SK-N-SH treated with all-trans-retinoic acid at 6 μM for 48 hours (cell line): ENCODE measurements around the gene PSME1.

Experiments used
- ATAC-seq: fragments of 200-7000 bp; cut with Tn5 transposase; 3 replicates; pipeline ENCODE4 v1.9.1; 2020; ENCODE audit warnings: mild to moderate bottlenecking, moderate library complexity
- ARNTL ChIP-seq: fragments of 450-650 bp; formaldehyde crosslinking; IDR thresholded peaks from 2 replicates; pipeline ENCODE4 v1.5.0; 2020; ENCODE audit warnings: low read depth, mild to moderate bottlenecking, moderate library complexity, borderline replicate concordance
- BACH2 ChIP-seq: fragments of 250-450 bp; sonication (Bioruptor Pico); IDR thresholded peaks from 2 replicates; pipeline ENCODE4 v1.9.0; 2021; ENCODE audit warnings: mild to moderate bottlenecking, borderline replicate concordance
- CREB5 ChIP-seq: fragments of 250-450 bp; sonication (Bioruptor Pico); IDR thresholded peaks from 2 replicates; pipeline ENCODE4 v1.5.1; 2020; ENCODE audit warnings: low read depth, mild to moderate bottlenecking, moderate library complexity
- CSDC2 ChIP-seq: fragments of 250-450 bp; sonication (Bioruptor Pico); IDR thresholded peaks from 2 replicates; pipeline ENCODE4 v1.5.0; 2020; ENCODE audit warnings: mild to moderate bottlenecking, moderate library complexity
- CSRNP3 ChIP-seq: fragments of 250-450 bp; sonication (Bioruptor Pico); IDR thresholded peaks from 2 replicates; pipeline ENCODE4 v1.5.1; 2021; ENCODE audit warnings: mild to moderate bottlenecking, moderate library complexity
- ESRRG ChIP-seq: fragments of 250-450 bp; sonication (Bioruptor Pico); IDR thresholded peaks from 2 replicates; pipeline ENCODE4 v1.6.1; 2021; ENCODE audit warnings: mild to moderate bottlenecking
- GLIS3 ChIP-seq: fragments of 250-450 bp; sonication (Bioruptor Pico); IDR thresholded peaks from 2 replicates; pipeline ENCODE4 v1.5.0; 2020; ENCODE audit warnings: mild to moderate bottlenecking, moderate library complexity
- ISL1 ChIP-seq: fragments of 250-450 bp; sonication (Bioruptor Pico); IDR thresholded peaks from 2 replicates; pipeline ENCODE4 v2.1.2; 2022; ENCODE audit warnings: mild to moderate bottlenecking, moderate library complexity
- OSR1 ChIP-seq: fragments of 250-450 bp; sonication (Bioruptor Pico); IDR thresholded peaks from 2 replicates; pipeline ENCODE4 v1.8.0; 2022; ENCODE audit warnings: moderate library complexity, mild to moderate bottlenecking, inconsistent platforms
- PATZ1 ChIP-seq: fragments of 250-450 bp; sonication (Bioruptor Pico); IDR thresholded peaks from 2 replicates; pipeline ENCODE4 v1.8.0; 2020; ENCODE audit warnings: mild to moderate bottlenecking, moderate library complexity, borderline replicate concordance
- POU6F1 ChIP-seq: fragments of 250-450 bp; sonication (Bioruptor Pico); IDR thresholded peaks from 2 replicates; pipeline ENCODE4 v1.8.0; 2021; ENCODE audit warnings: low read depth, mild to moderate bottlenecking, moderate library complexity, borderline replicate concordance
- PPARA ChIP-seq: fragments of 250-450 bp; sonication (Bioruptor Pico); IDR thresholded peaks from 2 replicates; pipeline ENCODE4 v1.5.0; 2020; ENCODE audit warnings: mild to moderate bottlenecking, borderline replicate concordance
- RARB ChIP-seq: fragments of 250-450 bp; sonication (Bioruptor Pico); IDR thresholded peaks from 2 replicates; pipeline ENCODE4 v1.8.0; 2021; ENCODE audit warnings: mild to moderate bottlenecking, moderate library complexity
- SNAI2 ChIP-seq: fragments of 250-450 bp; sonication (Bioruptor Pico); IDR thresholded peaks from 2 replicates; pipeline ENCODE4 v1.5.0; 2020; ENCODE audit warnings: mild to moderate bottlenecking, moderate library complexity
- TCF4 ChIP-seq: fragments of 250-450 bp; sonication (Bioruptor Pico); IDR thresholded peaks from 2 replicates; pipeline ENCODE4 v1.8.0; 2021; ENCODE audit warnings: mild to moderate bottlenecking, moderate library complexity, borderline replicate concordance
- TOX ChIP-seq: fragments of 250-450 bp; sonication (Bioruptor Pico); IDR thresholded peaks from 2 replicates; pipeline ENCODE4 v1.8.0; 2021; ENCODE audit warnings: mild to moderate bottlenecking, moderate library complexity, borderline replicate concordance
- TSHZ2 ChIP-seq: fragments of 250-450 bp; sonication (Bioruptor Pico); IDR thresholded peaks from 2 replicates; pipeline ENCODE4 v1.5.0; 2020; ENCODE audit warnings: mild to moderate bottlenecking, moderate library complexity
- ZC3H10 ChIP-seq: fragments of 250-450 bp; sonication (Bioruptor Pico); IDR thresholded peaks from 2 replicates; pipeline ENCODE4 v1.5.1; 2021; ENCODE audit warnings: mild to moderate bottlenecking, moderate library complexity
- ZFP3 ChIP-seq: fragments of 250-450 bp; sonication (Bioruptor Pico); IDR thresholded peaks from 2 replicates; pipeline ENCODE4 v1.5.0; 2020; ENCODE audit warnings: mild to moderate bottlenecking, moderate library complexity
- ZFP30 ChIP-seq: fragments of 450-650 bp; formaldehyde crosslinking; IDR thresholded peaks from 2 replicates; pipeline ENCODE4 v1.5.0; 2022; ENCODE audit warnings: mild to moderate bottlenecking, moderate library complexity
- ZNF565 ChIP-seq: fragments of 450-650 bp; formaldehyde crosslinking; conservative IDR thresholded peaks from 2 replicates; pipeline ENCODE4 v1.5.0; 2020; ENCODE audit warnings: low read depth, mild to moderate bottlenecking, moderate library complexity
- ZNF70 ChIP-seq: fragments of 450-650 bp; formaldehyde crosslinking; IDR thresholded peaks from 2 replicates; pipeline ENCODE4 v1.5.0; 2020; ENCODE audit warnings: mild to moderate bottlenecking, moderate library complexity
- ZNF8 ChIP-seq: fragments of 450-650 bp; formaldehyde crosslinking; IDR thresholded peaks from 2 replicates; pipeline ENCODE4 v1.5.0; 2020; ENCODE audit warnings: mild to moderate bottlenecking, moderate library complexity

Gene PSME1

GRCh38 chr14:24159777-24160498 lies 23.9 kb downstream of the PSME1 start (continued):
- no peak for TF ChIP-seq CSDC2
- no peak for TF ChIP-seq TCF4

- TF ChIP-seq ZFP30 (CRISPR knock-in tag) (no peak), CSRNP3 (CRISPR knock-in tag) (no peak)
- peak; percentile 5; the same call in 2 of the 3 replicates for ATAC-seq
Measured at GRCh38 chr14:24160499-24160849, 24.5 kb downstream of the PSME1 start.

GRCh38 chr14:24160850-24161804 lies 25.1 kb downstream of the PSME1 start, which contains the start of gene IRF9:
Gene IRF9 (plus strand): TSS chr14:24161265. CDS start chr14:24162145, 880 bp downstream.
- TF ChIP-seq ZFP30 (CRISPR knock-in tag) (no peak), CSRNP3 (CRISPR knock-in tag) (peak; percentile 18; the same call in 1 of the 2 replicates), ZC3H10 (CRISPR knock-in tag) (no peak), ISL1 (no peak), SNAI2 (no peak), POU6F1 (no peak), TSHZ2 (CRISPR knock-in tag) (no peak), PPARA (CRISPR knock-in tag) (no peak), ESRRG (CRISPR knock-in tag) (no peak), PATZ1 (CRISPR knock-in tag) (peak; percentile 62), ZNF70 (CRISPR knock-in tag) (peak; percentile 14; the same call in 1 of the 2 replicates), ZNF565 (no peak), CREB5 (CRISPR knock-in tag) (no peak; the same call in 1 of the 2 replicates), BACH2 (CRISPR knock-in tag) (no peak), OSR1 (no peak), ZNF8 (CRISPR knock-in tag) (no peak), ARNTL (CRISPR knock-in tag) (no peak), RARB (CRISPR knock-in tag) (no peak), TCF4 (no peak), TOX (CRISPR knock-in tag) (peak; percentile 64; the same call in 1 of the 2 replicates), CSDC2 (no peak), GLIS3 (peak; percentile 78; the same call in 1 of the 2 replicates), ZFP3 (CRISPR knock-in tag) (0 out of 2 replicates have a peak, but pooled peaks have one; percentile 58)
- TF ChIP-seq, all 23 proteins: peak for 6
- peak; percentile 94 for ATAC-seq
